Spleen (tissue), 7 donors: Measurements from ENCODE around the gene HS2ST1.

Source experiments
- CTCF ChIP-seq, 11 experiments: fragments of 200-600 bp in 7 of 11; fragments of 450-650 bp in 4 of 11; sonication (generic) in 4 of 11; IDR thresholded peaks in 8 of 11; conservative IDR thresholded peaks in 3 of 11; 1 replicate in 7 of 11; 2 replicates in 4 of 11; pipeline versions ENCODE4 v1.4.0 to v1.8.0; 2016 to 2021; ENCODE audit warnings: antibody characterized with exemption in 11 of 11, inconsistent platforms in 4 of 11, mild to moderate bottlenecking in 1 of 11
- POLR2A ChIP-seq, 3 donors: fragments of 450-650 bp; IDR thresholded peaks; one replicate each; pipeline ENCODE4 v1.5.1; 2017; ENCODE audit warnings: antibody characterized with exemption in 3 of 3, mild to moderate bottlenecking in 1 of 3
- POLR2AphosphoS5 ChIP-seq, 3 donors: sonication (generic); formaldehyde crosslinking; IDR thresholded peaks; one replicate each; pipeline ENCODE4 v1.5.1; 2017; ENCODE audit warnings: antibody characterized with exemption in 3 of 3
- donor health status: DM: no; HTN: no; CAD: no; lungs with moderate emphysema.
- donor health status: DM: no; HTN: no; CAD: no.
- donor health status: DM: no; HTN: no; CAD: no.

GRCh38 chr1:86956221-86956620 lies 41.8 kb downstream of the HS2ST1 start:
- TF ChIP-seq CTCF (IDR thresholded peaks at IDR 0.05 in 8 of 11, conservative IDR thresholded peaks at IDR 0.05 in 3 of 11) (no peak), POLR2AphosphoS5 (IDR thresholded peaks at IDR 0.05) (no peak), POLR2A (IDR thresholded peaks at IDR 0.05) (no peak)
